Muscle of back (tissue), 11 donors: ENCODE measurements around the gene NDUFAF8. TPM values are rescaled to one million over a fixed set of nuclear protein-coding genes. Genes with fewer than 3 reads are reported as not detected.

Source experiments
- DNase-seq, 3 donors: peaks; one replicate each; pipeline versions ENCODE4 v3.0.0 to v3.0.0-alpha.2; 2013
- polyA plus RNA-seq, 10 donors: library from polyadenylated mRNA; unstranded; fragments of 120-200 nt; gene quantifications; one replicate each; pipeline ENCODE4 v1.2.1, GENCODE V29; 2013; ENCODE audit not compliant: insufficient read length in 10 of 10

The NDUFAF8 gene
- polyA plus RNA-seq, 10 donors: 33.4 to 52.8 (median 42.1) TPM

- DNase-seq: no peak
These were observed 39.7 kb upstream of the NDUFAF8 start for GRCh38 chr17:81199482-81199830.

- DNase-seq: no peak
These were observed 38.9 kb upstream of the NDUFAF8 start for GRCh38 chr17:81200201-81200600.

- DNase-seq: peak in 2 of 3 donors; percentile 66 to 79
These were observed 38.2 kb upstream of the NDUFAF8 start for GRCh38 chr17:81200695-81201580.

GRCh38 chr17:81202318-81202717, 36.8 kb upstream of the NDUFAF8 start:
- DNase-seq: no peak

- DNase-seq: no peak
These were observed 36.0 kb upstream of the NDUFAF8 start for GRCh38 chr17:81203136-81203535.

- DNase-seq: no peak
These were observed 34.5 kb upstream of the NDUFAF8 start for GRCh38 chr17:81204578-81204977.

- DNase-seq: no peak
These were observed 33.0 kb upstream of the NDUFAF8 start for GRCh38 chr17:81206166-81206565.

GRCh38 chr17:81206657-81207056, 32.5 kb upstream of the NDUFAF8 start:
- no peak for DNase-seq

- peak in 1 of 3 donors; percentile 10 for DNase-seq
These were observed 31.2 kb upstream of the NDUFAF8 start for GRCh38 chr17:81207610-81208581.

- DNase-seq: no peak
These were observed 30.5 kb upstream of the NDUFAF8 start for GRCh38 chr17:81208651-81209050.

GRCh38 chr17:81209141-81209540, 30.0 kb upstream of the NDUFAF8 start:
- DNase-seq: no peak

GRCh38 chr17:81210466-81210865, 28.7 kb upstream of the NDUFAF8 start:
- no peak for DNase-seq

GRCh38 chr17:81210868-81211267, 28.2 kb upstream of the NDUFAF8 start:
- DNase-seq: no peak

- no peak for DNase-seq
These were observed 26.8 kb upstream of the NDUFAF8 start for GRCh38 chr17:81212365-81212764.

GRCh38 chr17:81213978-81214377, 25.1 kb upstream of the NDUFAF8 start:
- no peak for DNase-seq

GRCh38 chr17:81217491-81217890, 21.6 kb upstream of the NDUFAF8 start:
- peak in 1 of 3 donors; percentile 30 for DNase-seq

- DNase-seq: no peak
These were observed 20.7 kb upstream of the NDUFAF8 start for GRCh38 chr17:81218459-81218858.

GRCh38 chr17:81218991-81219390, 20.1 kb upstream of the NDUFAF8 start:
- no peak for DNase-seq

GRCh38 chr17:81219476-81220180, 19.5 kb upstream of the NDUFAF8 start:
- DNase-seq: no peak

GRCh38 chr17:81221371-81221841, 17.7 kb upstream of the NDUFAF8 start:
- no peak for DNase-seq

GRCh38 chr17:81221842-81222619, 17.1 kb upstream of the NDUFAF8 start:
- no peak for DNase-seq
